HEK293 (cell line): Measurements from ENCODE around the gene BTN2A1.
A peak's percentile ranks its signal among the peaks of the same experiment; 100 is the strongest.

Experiments
- CTCF ChIA-PET: fragments of 350-600 bp; formaldehyde crosslinking; extraction: SDS; loops from one replicate; lab custom pipeline; 2021; ENCODE audit warnings: antibody characterized with exemption; lab: Yijun Ruan, JAX
- POLR2A ChIA-PET: fragments of 300-600 bp; formaldehyde crosslinking; extraction: SDS; loops from one replicate; lab custom pipeline; 2020; ENCODE audit warnings: antibody characterized with exemption, inconsistent platforms; lab: Yijun Ruan, JAX
- H3K27ac ChIP-seq: fragments of 200-500 bp; sonication (Bioruptor generic); 2 replicates; pipeline ENCODE4 v1.5.1; 2014; ENCODE audit warnings: low read depth, low read length, control low read depth, inconsistent platforms; ENCODE audit errors: extremely low read depth
- H3K36me3 ChIP-seq, 2 experiments: fragments of 200-500 bp in 1 of 2; sonication (Bioruptor generic) in 1 of 2; 1 replicate in 1 of 2; 2 replicates in 1 of 2; pipeline ENCODE4 v1.5.1; 2014 to 2017; ENCODE audit warnings: inconsistent platforms in 2 of 2, low read length in 2 of 2; ENCODE audit not compliant: control insufficient read depth in 2 of 2, insufficient read depth in 1 of 2
- H3K4me1 ChIP-seq: fragments of 200-500 bp; sonication (Bioruptor generic); 2 replicates; pipeline ENCODE4 v1.5.1; 2014; ENCODE audit warnings: mild to moderate bottlenecking, low read length, inconsistent platforms; ENCODE audit not compliant: control insufficient read depth, insufficient read depth
- H3K4me3 ChIP-seq: 2 replicates; pipeline ENCODE4 v1.5.1; 2011; ENCODE audit warnings: low read depth, mild to moderate bottlenecking, control low read depth, low read length, moderate library complexity
- H3K9me3 ChIP-seq: fragments of 200-500 bp; sonication (Bioruptor generic); 2 replicates; pipeline ENCODE4 v1.5.1; 2014; ENCODE audit warnings: low read depth, low read length, inconsistent platforms; ENCODE audit not compliant: control insufficient read depth, insufficient read depth
- ATF2 ChIP-seq: fragments of 450-650 bp; formaldehyde crosslinking; IDR thresholded peaks from 2 replicates; pipeline ENCODE4 v1.5.1; 2016; ENCODE audit warnings: missing biosample characterization, missing genetic modification characterization, low read depth
- PRDM1 ChIP-seq: fragments of 450-650 bp; formaldehyde crosslinking; IDR thresholded peaks from 2 replicates; pipeline ENCODE4; 2016; ENCODE audit warnings: missing biosample characterization, missing genetic modification characterization
- PRDM10 ChIP-seq: fragments of 450-650 bp; formaldehyde crosslinking; IDR thresholded peaks from 2 replicates; pipeline ENCODE4 v1.5.1; 2016; ENCODE audit warnings: missing biosample characterization, missing genetic modification characterization
- REPIN1 ChIP-seq: fragments of 450-650 bp; formaldehyde crosslinking; IDR thresholded peaks from 2 replicates; pipeline ENCODE4 v1.5.1; 2017; ENCODE audit warnings: missing biosample characterization, missing genetic modification characterization, low read depth
- ZBTB11 ChIP-seq: fragments of 450-650 bp; formaldehyde crosslinking; conservative IDR thresholded peaks from 2 replicates; pipeline ENCODE4 v1.5.1; 2016; ENCODE audit warnings: low read depth, missing biosample characterization, missing genetic modification characterization
- ZEB2 ChIP-seq: fragments of 450-650 bp; formaldehyde crosslinking; IDR thresholded peaks from 2 replicates; pipeline ENCODE4 v1.5.1; 2016; ENCODE audit warnings: missing biosample characterization, missing genetic modification characterization
- ZNF18 ChIP-seq: fragments of 450-650 bp; formaldehyde crosslinking; IDR thresholded peaks from 2 replicates; pipeline ENCODE4 v1.5.1; 2016; ENCODE audit warnings: missing biosample characterization, missing genetic modification characterization
- ZNF211 ChIP-seq: fragments of 450-650 bp; formaldehyde crosslinking; IDR thresholded peaks from 2 replicates; pipeline ENCODE4 v1.5.1; 2016; ENCODE audit warnings: low read depth, missing biosample characterization, missing genetic modification characterization
- ZNF26 ChIP-seq: fragments of 450-650 bp; formaldehyde crosslinking; IDR thresholded peaks from 2 replicates; pipeline ENCODE4 v1.5.1; 2016; ENCODE audit warnings: missing biosample characterization, missing genetic modification characterization
- ZNF311 ChIP-seq: fragments of 450-650 bp; formaldehyde crosslinking; IDR thresholded peaks from 2 replicates; pipeline ENCODE4 v1.5.1; 2017; ENCODE audit warnings: missing biosample characterization, missing genetic modification characterization, borderline replicate concordance
- ZNF37A ChIP-seq: fragments of 450-650 bp; IDR thresholded peaks from 2 replicates; pipeline ENCODE4 v1.5.1; 2018; ENCODE audit warnings: missing biosample characterization, missing genetic modification characterization
- ZNF513 ChIP-seq: fragments of 450-650 bp; IDR thresholded peaks from 2 replicates; pipeline ENCODE4 v1.5.1; 2018; ENCODE audit warnings: missing biosample characterization, missing genetic modification characterization
- ZNF555 ChIP-seq: fragments of 450-650 bp; formaldehyde crosslinking; conservative IDR thresholded peaks from 2 replicates; pipeline ENCODE4 v1.5.1; 2017; ENCODE audit warnings: missing biosample characterization, mild to moderate bottlenecking, missing genetic modification characterization, inconsistent platforms
- ZNF670 ChIP-seq: fragments of 450-650 bp; formaldehyde crosslinking; IDR thresholded peaks from 2 replicates; pipeline ENCODE4 v1.5.1; 2016; ENCODE audit warnings: missing biosample characterization, missing genetic modification characterization, low read depth

Gene BTN2A1

GRCh38 chr6:26486358-26486757 lies 28.6 kb downstream of the BTN2A1 start (continued):
- TF ChIP-seq ZNF311 (tag by site-specific recombination) (no peak), ZNF26 (no peak), ZNF18 (tag by site-specific recombination) (no peak), PRDM10 (tag by site-specific recombination) (no peak), ZEB2 (tag by site-specific recombination) (no peak)

GRCh38 chr6:26487466-26487865 lies 29.7 kb downstream of the BTN2A1 start:
- ChIA-PET POLR2A (no interaction called here), CTCF (interaction anchor here (1.2 kb wide), 1 partner anchor 9 kb away, joined by 4 read pairs; no protein-coding TSS in a partner anchor)
- no peaks in the 10 kb centered on the region for H3K4me1 ChIP-seq
- no peak overlapping the region for H3K27ac ChIP-seq
- no peaks in the 10 kb centered on the region for H3K9me3 ChIP-seq
- H3K36me3 ChIP-seq = no peaks in the 10 kb centered on the region
- TF ChIP-seq ZNF26 (peak; percentile 96), PRDM1 (tag by site-specific recombination) (no peak)
- no peak overlapping the region for H3K4me3 ChIP-seq

GRCh38 chr6:26489996-26490964 lies 32.5 kb downstream of the BTN2A1 start:
- ChIA-PET POLR2A (interaction anchor here (1.5 kb wide), 1 partner anchor 16 kb away, joined by 4 read pairs; no protein-coding TSS in a partner anchor), CTCF (interaction anchor here (0.7 to 0.9 kb wide), 3 partner anchors 11 to 148 kb away, joined by 3 to 4 read pairs (median 3); no protein-coding TSS in a partner anchor)
- Histone ChIP-seq H3K4me3 (no peak overlapping the region), H3K27ac (no peak overlapping the region), H3K36me3 (no peaks in the 10 kb centered on the region), H3K4me1 (no peaks in the 10 kb centered on the region), H3K9me3 (no peaks in the 10 kb centered on the region)
- TF ChIP-seq ZNF37A (tag by site-specific recombination) (no peak), ZNF555 (tag by site-specific recombination) (no peak), ZBTB11 (tag by site-specific recombination) (no peak), ATF2 (tag by site-specific recombination) (no peak), ZNF211 (tag by site-specific recombination) (no peak), ZNF513 (tag by site-specific recombination) (no peak), ZNF670 (tag by site-specific recombination) (no peak), REPIN1 (tag by site-specific recombination) (no peak)
